GM18498 (cell line): ENCODE measurements around the gene BTBD9.
A peak's percentile ranks its signal among the peaks of the same experiment; 100 is the strongest.

ENCODE experiments used
- ATAC-seq: cut with Tn5 transposase; IDR thresholded peaks from one replicate; pipeline ENCODE4 v1.9.1; 2021; ENCODE audit warnings: mild to moderate bottlenecking, moderate library complexity; ENCODE audit not compliant: unreplicated experiment

BTBD9 gene

DNA sequence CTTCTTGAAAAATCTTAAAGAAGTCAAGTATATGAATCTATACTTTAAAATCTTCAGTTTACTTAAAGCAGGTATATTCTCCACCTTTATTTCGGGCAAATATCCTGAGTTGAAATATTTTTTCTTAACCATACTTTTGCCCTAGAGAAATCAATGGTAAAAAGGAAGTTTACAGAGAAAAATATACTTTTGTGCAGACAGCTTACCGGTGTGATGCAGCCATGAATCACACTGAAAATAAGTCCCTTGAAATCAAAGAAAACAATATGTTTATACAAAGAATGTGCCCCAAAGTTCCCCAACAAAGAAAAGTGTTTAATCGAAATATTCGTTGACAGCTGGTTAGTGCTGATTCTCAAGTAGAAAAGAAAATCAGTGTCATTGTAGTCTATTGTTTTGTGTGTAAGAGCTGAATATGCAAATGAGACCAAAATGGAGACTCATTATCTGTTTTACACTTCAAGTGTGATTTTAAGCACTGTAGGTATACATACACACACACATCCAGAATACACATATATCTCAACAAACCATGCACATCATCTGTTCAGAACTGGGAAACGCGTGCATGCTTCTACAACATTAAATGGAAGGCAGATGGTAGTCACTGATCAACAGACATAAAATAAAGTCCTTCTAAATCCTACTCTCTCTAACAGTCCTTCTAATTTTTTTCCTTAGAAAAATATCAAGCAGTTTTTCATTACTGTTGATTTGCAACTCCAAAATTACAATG, 73.3 kb downstream of the BTBD9 start:
- ATAC-seq = no peak

DNA sequence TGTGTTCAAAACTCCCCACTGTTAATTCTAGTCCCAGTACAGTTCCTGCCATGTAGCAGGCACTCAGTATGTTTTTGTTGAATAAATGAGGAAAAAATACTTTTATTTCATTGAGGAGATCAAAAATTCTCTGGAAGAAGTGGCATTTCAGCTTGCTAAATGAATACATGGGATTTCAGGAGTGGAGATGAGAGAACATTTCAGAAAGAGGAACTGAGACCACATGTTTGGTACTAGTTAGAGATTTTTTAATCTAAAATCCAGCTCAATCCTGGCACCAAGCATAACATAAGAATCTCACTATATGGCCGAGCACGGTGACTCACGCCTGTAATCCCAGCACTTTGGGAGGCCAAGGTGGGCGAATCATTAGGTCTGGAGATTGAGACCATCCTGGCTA, 75.4 kb downstream of the BTBD9 start:
- no peak for ATAC-seq

DNA sequence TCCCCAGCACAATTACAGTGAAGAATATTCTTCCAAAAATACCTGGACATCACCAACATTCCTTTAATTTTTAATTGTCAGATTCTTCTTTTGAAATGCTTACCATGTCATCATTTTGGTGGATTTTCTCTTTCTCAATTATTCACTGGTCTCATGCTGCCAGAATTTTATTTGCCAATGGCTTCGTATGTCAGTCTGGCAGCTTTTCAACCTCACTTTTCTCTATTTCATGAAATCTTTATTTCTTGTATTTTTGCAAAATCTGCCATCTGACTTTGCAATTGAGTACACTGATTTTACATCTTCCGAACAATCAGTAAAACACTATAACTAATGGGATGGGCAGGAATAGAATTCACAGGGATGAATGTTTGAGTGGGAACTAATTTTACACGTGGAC, 84.1 kb downstream of the BTBD9 start:
- ATAC-seq = no peak

DNA sequence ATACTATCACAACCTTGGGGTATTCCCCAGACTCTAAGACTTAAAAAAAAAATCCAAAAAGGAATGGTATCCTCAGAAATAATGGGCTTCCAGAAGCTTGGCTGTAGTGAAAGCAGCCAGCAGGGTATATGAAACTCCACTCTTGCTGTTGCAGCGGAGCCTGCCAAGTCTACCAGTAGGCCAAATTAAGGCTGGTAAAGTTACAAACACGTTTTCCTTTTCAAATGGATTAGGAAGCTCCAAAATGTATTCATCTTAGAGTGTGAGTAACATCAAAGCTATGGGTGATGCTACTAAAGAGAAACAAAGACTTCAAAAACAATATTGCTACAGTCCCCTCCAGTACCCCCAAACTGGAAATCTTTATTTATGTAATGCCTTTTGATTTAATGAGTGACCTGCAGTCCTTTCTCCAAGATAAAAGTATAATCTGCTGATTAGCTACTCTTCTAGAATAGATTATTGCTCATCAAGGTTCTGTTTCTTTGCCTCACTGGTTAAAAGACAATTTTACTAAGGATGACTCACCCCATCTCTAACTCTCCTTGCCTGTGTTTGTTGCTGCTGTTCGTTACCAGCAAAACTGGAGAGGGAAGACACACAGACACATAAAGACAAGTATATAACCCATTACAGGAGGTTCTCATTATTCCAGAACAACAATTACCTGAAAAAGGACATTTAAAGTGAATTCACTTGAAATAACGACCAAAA, 84.9 kb downstream of the BTBD9 start:
- no peak for ATAC-seq

DNA sequence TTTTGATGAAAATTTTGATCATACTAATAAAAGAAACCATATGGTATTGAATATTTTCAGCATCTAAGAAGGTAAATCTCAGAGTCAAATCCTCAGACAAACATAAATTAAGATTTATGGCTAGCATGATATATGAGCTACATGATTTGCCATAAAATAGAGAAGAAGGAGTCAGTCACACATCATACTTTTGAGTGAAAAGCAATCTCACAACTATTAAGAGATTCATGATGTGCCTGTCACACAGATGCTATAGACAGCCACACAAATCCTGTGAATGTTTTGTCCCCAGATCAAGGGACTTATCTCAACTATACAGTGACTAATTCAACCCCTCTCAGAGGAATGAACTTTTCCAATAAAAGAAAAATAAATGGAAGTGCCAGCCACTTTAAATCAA, 85.7 kb downstream of the BTBD9 start:
- ATAC-seq = no peak

DNA sequence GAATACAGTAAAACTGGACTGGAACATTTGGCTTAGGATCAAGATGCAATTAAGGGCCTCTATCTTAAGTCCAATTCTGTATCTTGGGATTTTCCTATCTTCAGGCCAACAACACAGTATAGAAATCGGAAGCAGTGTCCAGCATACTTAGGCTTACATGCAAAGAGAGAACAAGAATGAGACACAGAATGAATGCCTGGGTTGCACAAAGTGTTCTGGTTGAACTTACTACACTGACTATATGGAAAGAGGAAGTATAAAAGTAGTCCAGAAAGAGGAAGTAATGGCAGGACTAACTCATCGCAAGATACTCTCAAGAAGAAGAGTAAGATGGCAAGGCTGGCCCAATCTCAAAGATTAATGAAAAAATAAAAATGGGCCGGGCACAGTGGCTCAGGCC, 87.6 kb downstream of the BTBD9 start:
- ATAC-seq = peak; percentile 69

DNA sequence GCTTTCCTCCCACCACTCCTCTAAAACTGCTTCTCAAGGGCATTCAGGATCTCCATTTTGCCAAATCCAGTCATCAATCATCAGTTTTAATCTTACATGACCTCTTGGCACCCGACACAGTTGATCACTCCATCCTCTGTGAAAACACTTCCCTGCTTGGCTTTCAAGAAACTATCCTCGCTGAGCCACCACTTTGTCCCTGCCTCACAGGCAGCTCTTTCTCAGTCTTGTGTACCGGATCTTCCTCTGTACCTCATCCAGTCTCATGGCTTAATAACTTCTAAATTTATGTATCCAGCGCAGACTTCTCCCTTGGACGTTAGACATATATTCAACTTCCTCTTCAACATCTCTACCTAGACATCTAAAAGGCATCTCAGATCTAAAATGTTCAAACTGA, 89.9 kb downstream of the BTBD9 start:
- no peak for ATAC-seq

DNA sequence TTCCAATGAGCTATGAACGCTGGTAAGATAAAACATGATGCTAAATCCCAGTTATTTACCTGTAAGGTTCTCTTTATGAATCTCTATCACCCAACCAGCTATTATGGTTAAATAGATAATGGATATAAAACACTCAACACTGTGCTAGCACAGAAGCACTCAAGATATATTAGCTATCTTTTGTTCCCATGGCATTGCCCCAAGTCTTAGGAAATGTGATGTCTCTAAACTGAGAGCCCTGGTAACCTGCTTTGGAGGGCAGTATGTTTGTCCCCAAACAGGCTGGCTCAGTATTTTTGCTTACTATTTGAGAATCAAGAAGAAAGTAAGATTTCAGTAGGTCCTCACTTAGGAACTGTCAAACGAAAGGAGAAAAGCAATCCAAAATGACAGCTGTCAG, 90.5 kb downstream of the BTBD9 start:
- ATAC-seq = no peak

DNA sequence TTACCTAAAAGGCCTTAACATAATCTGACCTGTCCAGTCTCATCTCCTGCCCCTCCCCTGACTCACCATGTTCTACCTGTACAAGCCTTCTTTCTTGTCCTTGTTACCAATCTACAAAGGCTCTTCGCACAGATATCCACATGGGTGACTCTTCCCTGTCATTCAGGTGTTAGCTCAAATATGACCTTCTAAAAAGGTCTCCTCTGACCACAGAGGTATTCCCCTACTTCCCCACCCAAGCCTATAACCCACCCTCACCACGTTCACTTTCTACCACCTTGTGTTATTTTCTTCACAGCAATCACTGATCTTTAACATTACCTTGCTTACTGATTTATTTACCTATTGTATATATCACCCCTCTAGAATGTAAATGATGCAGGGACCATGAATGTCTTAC, 96.7 kb downstream of the BTBD9 start:
- no peak for ATAC-seq

DNA sequence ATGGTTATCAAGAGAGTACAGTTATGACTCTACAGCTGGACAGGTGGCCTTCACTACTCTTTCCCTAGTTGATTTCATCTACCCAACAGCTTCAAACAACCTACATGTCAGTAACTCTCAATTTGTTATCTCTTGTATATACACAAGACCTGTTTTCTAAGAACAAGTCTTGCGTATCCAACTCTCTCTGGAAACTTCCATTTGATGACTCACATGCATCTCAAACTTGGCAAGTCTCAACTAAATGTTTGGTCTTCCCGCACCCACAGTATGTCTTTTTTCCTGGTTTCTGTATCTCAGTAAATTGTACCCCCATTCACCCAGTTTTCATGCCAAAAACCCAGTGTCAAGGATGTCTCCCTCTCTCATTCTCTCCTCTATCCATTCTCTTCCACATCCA, 97.7 kb downstream of the BTBD9 start:
- ATAC-seq = no peak

DNA sequence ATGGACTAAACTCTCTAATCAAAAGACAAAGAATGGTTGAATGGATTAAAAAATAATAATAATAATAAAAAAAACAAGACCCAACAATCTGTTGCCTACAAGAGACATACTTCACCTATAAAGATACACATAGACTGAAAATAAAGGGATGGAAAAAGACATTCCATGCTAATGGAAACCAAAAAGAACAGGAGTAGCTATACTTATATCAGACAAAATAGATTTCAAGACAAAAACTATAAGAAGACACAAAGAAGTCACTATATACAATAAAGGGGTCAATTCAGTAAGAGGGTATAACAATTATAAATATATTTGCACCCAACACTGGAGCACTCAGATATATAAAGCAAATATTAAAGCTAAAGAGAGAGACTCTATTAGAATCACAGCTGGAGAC, 106.7 kb downstream of the BTBD9 start:
- no peak for ATAC-seq

DNA sequence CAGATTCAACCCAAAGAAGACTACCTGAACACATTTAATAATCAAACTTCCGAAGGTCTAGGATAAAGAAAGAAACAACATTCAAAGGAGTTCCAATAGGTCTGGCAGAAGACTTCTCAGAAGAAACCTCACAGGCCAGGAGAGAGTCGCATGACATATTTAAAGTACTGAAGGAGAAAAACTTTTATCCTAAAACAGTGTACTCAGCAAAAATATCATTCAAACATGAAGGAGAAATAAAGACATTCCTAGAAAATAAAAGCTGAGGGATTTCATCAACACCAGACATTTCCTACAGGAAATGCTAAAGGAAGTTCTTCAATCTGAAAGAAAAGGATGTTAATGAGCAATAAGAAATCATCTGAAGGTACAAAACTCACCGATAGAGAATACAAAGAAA, 108.6 kb downstream of the BTBD9 start:
- ATAC-seq = no peak

DNA sequence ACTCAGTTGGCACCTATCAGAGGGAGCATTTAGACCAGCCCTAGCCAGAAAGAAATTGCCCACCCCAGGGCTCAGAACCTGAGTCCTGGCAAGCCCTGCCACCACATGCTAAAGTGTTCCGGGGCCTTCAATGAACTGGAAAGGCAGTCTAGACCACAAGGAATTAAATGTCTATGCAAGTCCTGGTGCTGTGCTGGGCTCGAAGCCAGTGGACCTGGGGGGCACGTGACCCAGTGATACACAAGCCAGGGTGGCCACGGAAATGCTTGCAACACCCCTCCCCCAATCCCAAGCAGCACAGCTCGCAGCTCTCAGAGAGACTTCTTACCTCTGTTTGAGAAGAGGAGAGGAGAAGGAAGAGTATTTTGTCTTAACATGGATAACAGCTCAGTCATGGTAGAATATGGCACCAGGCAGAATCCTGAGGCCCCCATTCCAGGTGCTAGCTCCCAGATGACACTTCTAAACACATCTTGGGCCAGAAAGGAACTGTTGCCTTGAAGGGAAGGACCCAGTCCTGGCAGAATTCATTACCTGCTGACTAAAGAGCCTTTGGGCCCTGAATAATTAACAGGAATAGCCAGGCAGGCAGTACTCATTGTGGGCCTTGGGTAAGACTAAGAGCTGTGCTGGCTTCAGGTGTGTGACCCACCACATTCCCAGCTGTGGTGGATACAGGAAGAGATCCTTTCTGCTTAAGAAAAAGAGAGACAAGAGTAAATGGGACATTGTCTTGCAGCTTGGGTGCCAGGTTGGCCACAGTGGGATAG, 111.3 kb downstream of the BTBD9 start:
- ATAC-seq = no peak

DNA sequence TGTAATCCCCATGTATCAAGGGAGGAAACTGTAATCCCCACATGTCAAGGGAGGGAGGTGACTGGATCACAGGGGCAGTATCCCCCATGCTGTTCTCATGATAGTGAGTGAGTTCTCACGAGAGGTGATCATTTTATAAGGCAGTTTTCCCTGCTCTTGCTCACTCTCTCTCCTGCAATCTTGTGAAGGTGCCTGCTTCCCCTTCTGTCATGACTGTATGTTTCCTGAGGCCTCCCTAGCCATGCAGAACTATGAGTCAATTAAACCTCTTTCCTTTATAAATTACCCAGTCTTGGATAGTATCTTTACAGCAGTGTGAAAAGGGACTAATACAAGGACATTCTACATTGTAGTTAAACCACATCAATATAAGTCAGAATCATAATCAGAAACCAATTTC, 112.4 kb downstream of the BTBD9 start:
- ATAC-seq = no peak

DNA sequence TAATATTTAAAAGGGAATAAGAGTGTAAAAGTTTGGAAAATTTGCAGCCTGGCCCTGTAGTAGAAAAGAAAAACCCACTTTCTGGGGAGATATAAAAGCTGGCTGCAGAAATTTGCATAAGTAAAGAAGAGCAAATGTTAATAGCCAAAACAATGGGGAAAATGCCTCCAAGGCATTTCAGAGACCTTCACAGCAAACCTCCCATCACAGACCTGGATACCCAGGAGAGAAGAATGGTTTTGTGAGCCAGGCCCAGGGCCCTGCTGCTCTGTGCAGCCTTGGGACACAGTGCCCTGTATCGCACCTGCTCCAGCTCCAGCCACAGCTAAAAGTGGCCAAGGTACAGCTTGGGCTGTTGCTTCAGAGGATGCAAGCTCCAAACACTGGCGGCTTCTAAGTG, 113.8 kb downstream of the BTBD9 start:
- ATAC-seq = no peak

DNA sequence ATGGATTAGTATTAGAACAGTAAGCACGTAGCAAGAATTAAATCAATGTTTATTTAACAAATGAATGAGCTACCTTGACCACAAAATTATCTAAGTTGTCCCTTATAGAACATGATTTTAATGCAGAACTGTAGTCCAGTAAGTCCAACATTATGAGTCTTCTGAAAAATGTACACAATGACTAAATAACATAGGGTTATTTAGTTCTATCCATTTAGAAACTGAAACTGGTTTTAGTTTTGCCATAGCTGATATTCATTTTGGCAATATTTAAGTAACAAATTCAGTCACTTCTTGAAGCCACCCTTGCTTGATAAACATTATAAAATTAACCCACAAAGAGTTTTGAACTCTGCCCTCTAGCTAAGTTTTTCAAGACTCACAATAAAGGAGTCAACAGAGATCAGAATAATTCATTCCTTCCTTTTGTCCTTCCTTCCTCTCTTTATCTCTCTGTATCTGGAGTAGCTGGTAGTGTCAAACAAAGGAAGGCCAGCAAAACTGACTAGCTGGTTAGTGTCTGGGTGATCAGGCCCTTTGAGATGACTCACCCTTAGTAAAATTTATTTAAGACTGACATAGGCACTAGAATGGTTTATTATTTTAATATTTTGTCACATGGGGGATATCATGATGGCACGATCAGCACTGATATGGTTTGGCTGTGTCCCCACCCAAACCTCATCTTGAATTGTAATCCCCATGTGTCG, 115.1 kb downstream of the BTBD9 start:
- no peak for ATAC-seq

DNA sequence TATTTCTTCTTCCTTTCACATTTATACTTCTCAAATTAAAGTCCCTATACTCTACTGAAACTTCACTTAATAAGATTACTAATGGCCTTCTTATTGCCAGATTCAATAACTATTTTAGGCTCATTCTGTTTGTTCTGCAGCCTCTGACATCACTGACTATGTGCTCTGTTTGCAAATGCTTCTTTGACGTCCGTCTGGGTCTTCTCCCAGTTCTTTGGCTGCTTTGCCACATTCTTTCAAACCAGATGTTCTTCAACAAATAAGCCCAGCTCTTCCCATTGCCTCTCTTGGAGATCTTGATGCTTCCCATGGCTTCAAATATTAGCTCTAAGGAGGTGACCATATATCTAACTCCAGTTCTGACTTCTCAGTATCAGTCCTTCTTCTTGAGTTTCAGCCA, 117.4 kb downstream of the BTBD9 start:
- no peak for ATAC-seq

DNA sequence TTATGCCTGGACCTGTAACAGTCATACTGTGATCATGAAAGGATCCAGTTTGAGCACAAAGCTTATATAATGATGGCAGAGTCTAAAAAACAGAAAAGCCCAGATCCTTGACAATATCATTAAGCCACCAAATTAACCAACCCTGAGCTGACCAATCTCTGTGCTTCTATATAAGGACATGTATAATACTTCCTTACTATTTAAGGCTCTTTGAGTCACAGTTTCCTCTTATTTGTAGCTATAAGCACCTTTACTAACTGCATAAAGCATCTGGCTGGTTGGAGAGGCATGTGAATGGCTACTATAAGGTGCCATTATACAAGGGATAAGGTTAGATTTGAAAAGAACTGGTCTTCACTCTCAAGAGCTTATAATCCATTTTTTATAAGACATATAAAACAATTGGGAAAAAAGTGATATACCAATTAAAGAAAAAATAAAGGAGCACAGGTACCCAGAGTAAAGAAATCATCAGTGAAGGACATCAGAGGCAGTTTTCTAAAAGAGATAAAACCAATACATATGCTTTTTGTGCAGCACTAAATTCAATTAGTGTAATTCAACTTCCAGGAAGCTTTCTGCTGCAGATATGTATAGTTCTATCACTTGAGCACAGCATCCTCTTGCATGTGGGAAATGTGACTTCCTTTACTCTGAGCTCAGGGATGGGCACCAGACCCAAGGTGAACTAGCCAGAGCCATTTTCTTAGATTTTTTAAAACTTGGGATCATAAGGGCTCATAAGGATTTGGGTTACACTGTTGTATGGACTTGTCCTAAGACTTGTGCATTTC, 121.0 kb downstream of the BTBD9 start:
- ATAC-seq = no peak

DNA sequence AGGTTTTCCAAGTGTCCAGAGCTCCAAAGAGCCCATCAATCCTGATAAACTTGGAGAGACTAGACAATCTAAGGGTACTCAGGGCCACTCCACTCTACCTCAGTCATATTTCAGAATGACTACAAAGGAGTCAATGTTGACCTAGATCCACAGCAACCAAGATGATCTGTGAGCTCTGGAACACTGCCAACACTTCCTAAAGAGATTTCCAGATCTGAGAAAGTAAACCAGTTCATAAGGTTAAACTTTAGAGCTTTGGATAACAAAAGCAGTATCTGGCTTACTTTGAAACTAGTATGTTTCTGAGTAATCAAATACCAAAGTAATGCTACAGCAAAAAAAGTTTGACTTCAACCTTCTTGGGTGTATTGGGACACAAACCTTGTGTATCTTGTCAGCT, 122.7 kb downstream of the BTBD9 start:
- ATAC-seq = no peak

DNA sequence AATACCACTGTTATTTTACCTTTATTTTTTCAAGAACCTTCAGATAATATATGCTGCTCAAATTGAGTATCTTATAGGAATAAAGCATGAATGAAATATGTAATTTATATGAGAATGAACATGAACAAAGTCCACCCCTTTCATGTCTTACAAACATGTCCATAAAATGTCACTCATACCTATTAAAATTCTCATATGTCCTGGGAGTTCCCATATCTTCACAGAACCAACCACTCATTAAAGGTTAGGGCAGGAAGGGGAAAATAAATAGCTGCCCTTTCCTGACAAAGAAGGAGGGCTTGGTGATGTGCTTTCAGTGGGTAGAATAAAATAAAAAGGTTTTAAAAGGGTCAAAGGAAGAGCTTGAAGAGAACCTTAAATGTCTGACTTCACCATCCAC, 125.3 kb downstream of the BTBD9 start:
- no peak for ATAC-seq

DNA sequence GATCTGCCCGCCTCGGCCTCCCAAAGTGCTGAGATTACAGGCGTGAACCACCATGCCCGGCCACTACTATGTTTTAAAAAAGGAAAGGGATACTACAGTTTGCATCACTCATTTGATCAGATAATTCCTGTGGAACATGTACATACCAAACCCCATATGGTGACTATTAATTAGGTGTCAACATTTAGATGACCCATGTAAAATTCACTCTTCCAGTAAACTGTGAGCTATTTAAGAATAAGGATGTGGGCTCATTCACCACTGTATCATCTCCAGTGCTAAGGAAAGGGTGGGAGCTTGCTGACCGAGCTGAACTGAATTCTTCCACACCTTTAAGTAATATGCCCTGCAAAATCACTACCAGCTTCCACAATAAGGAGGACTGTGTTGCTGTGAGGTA, 127.5 kb downstream of the BTBD9 start:
- no peak for ATAC-seq
